SK-MEL-5 (cell line): ENCODE results near the gene SLC24A4. TPM values are rescaled to one million over a fixed set of nuclear protein-coding genes. Genes with fewer than 3 reads are reported as not detected.

ENCODE experiments used
- DNase-seq: peaks from one replicate; pipeline ENCODE4 v3.0.0-alpha.2; 2016; ENCODE audit warnings: low read depth, low spot score
- in situ Hi-C: cut with HindIII; loops from 2 replicates; pipeline ENCODE4 v1.10.0; 2016; ENCODE audit warnings: low sequenced_read_pairs, high pct_unique_total_duplicates, low pct_unique_long_range_greater_than_20kb
- polyA plus RNA-seq, 2 experiments: library from polyadenylated mRNA; depleted of rRNA; stranded (reverse); fragments of >200 nt; gene quantifications; 2 replicates each; pipeline ENCODE4 v1.2.3, GENCODE V29; 2015
- total RNA-seq: library from RNA; depleted of rRNA; stranded (reverse); fragments of >200 nt; shearing (Covaris generic); gene quantifications from 2 replicates; pipeline ENCODE4 v1.2.3, GENCODE V29; 2014; rRNA removed

SLC24A4 gene
- 0.19 and 0.24 TPM in 2 replicates for total RNA-seq
- polyA plus RNA-seq (2015; cell fraction: cytosol; rRNA removed): 0.57 and 0.90 TPM in 2 replicates
- polyA plus RNA-seq (2015; cell fraction: nucleus; rRNA removed): 1.9 and 2.2 TPM in 2 replicates

GRCh38 chr14:92323011-92323915 is at the start of gene SLC24A4:
Gene SLC24A4 (plus strand): TSS chr14:92323165. CDS start chr14:92323831, 666 bp downstream.
- DNase-seq: no peak
- in situ Hi-C loops: no loop called here

- in situ Hi-C loops: no loop called here
- no peak for DNase-seq
These were observed 49.8 kb upstream of the SLC24A4 start for GRCh38 chr14:92273166-92273565.

- in situ Hi-C loops: no loop called here
- DNase-seq: no peak
These were observed 48.9 kb upstream of the SLC24A4 start for GRCh38 chr14:92274055-92274454.

GRCh38 chr14:92276074-92276473 is 46.9 kb upstream of the SLC24A4 start:
- DNase-seq: no peak
- in situ Hi-C loops: no loop called here

- in situ Hi-C loops: no loop called here
- no peak for DNase-seq
These were observed 45.9 kb upstream of the SLC24A4 start for GRCh38 chr14:92277031-92277430.

GRCh38 chr14:92280554-92281262 is 42.3 kb upstream of the SLC24A4 start:
- in situ Hi-C loops: no loop called here
- DNase-seq: no peak

- DNase-seq: no peak
These were observed 40.3 kb upstream of the SLC24A4 start for GRCh38 chr14:92282669-92283068.

GRCh38 chr14:92285311-92285710 is 37.7 kb upstream of the SLC24A4 start:
- in situ Hi-C loops: no loop called here
- no peak for DNase-seq

More at GRCh38 chr14:92282669-92283068, 40.3 kb upstream of the SLC24A4 start:
- in situ Hi-C loops: no loop called here

GRCh38 chr14:92287987-92288386 is 35.0 kb upstream of the SLC24A4 start:
- no peak for DNase-seq
- in situ Hi-C loops: no loop called here

- in situ Hi-C loops: no loop called here
- DNase-seq: no peak
These were observed 33.8 kb upstream of the SLC24A4 start for GRCh38 chr14:92288994-92289660.

- in situ Hi-C loops: no loop called here
- DNase-seq: no peak
These were observed 30.3 kb upstream of the SLC24A4 start for GRCh38 chr14:92292673-92293072.

- in situ Hi-C loops: no loop called here
These were observed 28.5 kb upstream of the SLC24A4 start for GRCh38 chr14:92294506-92294905.

GRCh38 chr14:92297818-92298595 is 25.0 kb upstream of the SLC24A4 start:
- peak; percentile 72 for DNase-seq
- in situ Hi-C loops: no loop called here

More at GRCh38 chr14:92294506-92294905, 28.5 kb upstream of the SLC24A4 start:
- DNase-seq: no peak

- in situ Hi-C loops: no loop called here
- no peak for DNase-seq
These were observed 20.5 kb upstream of the SLC24A4 start for GRCh38 chr14:92302481-92302880.

GRCh38 chr14:92308716-92309115 is 14.2 kb upstream of the SLC24A4 start:
- no peak for DNase-seq
- in situ Hi-C loops: no loop called here

- in situ Hi-C loops: no loop called here
- DNase-seq: no peak
These were observed 12.9 kb upstream of the SLC24A4 start for GRCh38 chr14:92309968-92310530.

GRCh38 chr14:92310776-92311375 is 12.1 kb upstream of the SLC24A4 start:
- in situ Hi-C loops: no loop called here

More at GRCh38 chr14:92310776-92311375, 12.1 kb upstream of the SLC24A4 start:
- no peak for DNase-seq
